GM12891 (cell line): Measurements from ENCODE around the gene NACC2.
"Not testable (repeated sequence)": the region's sequence is repeated elsewhere in the genome, so short reads cannot be mapped to it uniquely, and the experiment has no call there.

ENCODE experiments used
- DNase-seq: peaks from one replicate; pipeline ENCODE4 v3.0.0; 2011; ENCODE audit warnings: low spot score; ENCODE audit not compliant: insufficient read length
- FAIRE-seq: peaks from 2 replicates; lab custom pipeline; 2011; peaks lifted over from hg19 to GRCh38; lab: Jason Lieb, UNC
- PAX5 ChIP-seq: IDR thresholded peaks from 2 replicates; pipeline ENCODE4 v1.6.1; 2011; ENCODE audit warnings: low read length, moderate library complexity, mild to moderate bottlenecking; ENCODE audit not compliant: insufficient read depth, severe bottlenecking
- POLR2A ChIP-seq: IDR thresholded peaks from 2 replicates; pipeline ENCODE4 v1.6.1; 2011; ENCODE audit warnings: low read depth, low read length, control low read depth
- POLR2AphosphoS5 ChIP-seq: IDR thresholded peaks from 2 replicates; pipeline ENCODE4 v1.6.1; 2011; ENCODE audit warnings: low read depth, low read length, control low read depth
- POU2F2 ChIP-seq: IDR thresholded peaks from 2 replicates; pipeline ENCODE4 v1.6.1; 2011; ENCODE audit warnings: low read depth, mild to moderate bottlenecking, control low read depth, low read length, moderate library complexity
- SPI1 ChIP-seq: IDR thresholded peaks from 2 replicates; pipeline ENCODE4 v1.6.1; 2011; ENCODE audit warnings: low read depth, low read length, control low read depth
- TAF1 ChIP-seq: IDR thresholded peaks from 2 replicates; pipeline ENCODE4 v1.6.1; 2011; ENCODE audit warnings: low read depth, low read length, control low read depth

Gene NACC2

DNA sequence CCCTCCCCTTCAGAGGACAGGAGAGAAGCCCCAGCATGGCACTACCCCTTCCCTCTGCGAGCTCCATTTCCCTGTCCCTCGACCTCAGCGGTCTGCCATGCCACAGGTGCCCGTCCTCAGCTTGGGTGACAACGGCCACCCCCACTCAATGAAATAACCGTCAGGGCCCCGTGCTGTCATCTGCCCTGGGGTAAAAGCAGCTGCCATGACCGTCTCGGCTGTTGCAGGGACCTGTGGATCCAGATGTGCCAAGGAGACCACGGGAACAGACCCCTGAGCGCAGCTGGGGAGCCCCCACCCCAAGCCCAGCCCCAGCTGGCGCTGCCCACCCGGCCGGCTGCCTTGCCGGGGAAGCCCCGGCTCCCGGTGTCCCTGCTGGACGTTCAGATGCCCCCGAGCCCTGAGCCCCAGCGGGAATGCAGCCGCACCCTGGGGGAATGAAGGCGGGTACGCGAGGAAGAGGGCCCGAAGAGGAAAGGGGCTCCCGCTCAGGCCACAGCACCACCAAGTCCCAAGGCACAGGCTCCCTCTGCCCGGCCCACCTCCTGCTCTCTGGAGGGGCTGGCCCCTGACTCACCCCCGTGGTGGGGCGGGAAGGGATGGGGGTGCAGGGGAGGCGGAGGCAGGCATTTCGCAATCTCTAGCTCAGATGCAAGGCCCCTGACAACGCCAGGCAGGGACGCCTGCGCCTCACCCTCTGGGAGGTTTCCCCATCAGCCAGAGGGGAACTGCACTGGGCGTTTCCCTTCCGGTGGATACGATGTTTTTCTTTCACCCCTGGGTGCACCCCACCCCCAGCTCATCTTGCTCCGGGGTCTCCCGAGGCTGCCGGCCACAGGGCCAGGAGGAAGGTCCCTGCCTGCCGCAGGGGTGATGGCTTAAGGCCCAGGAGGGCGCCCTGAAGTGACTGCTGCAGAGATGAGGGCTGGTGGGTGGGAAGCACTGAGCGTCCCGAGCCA is 49.2 kb downstream of the NACC2 start:
- no peak for FAIRE-seq
- DNase-seq = peak; percentile 12
- TF ChIP-seq SPI1 = no peak
- TF ChIP-seq PAX5 = no peak
- no peak for TF ChIP-seq TAF1
- TF ChIP-seq POLR2A = no peak
- TF ChIP-seq POLR2AphosphoS5 = no peak
- no peak for TF ChIP-seq POU2F2

DNA sequence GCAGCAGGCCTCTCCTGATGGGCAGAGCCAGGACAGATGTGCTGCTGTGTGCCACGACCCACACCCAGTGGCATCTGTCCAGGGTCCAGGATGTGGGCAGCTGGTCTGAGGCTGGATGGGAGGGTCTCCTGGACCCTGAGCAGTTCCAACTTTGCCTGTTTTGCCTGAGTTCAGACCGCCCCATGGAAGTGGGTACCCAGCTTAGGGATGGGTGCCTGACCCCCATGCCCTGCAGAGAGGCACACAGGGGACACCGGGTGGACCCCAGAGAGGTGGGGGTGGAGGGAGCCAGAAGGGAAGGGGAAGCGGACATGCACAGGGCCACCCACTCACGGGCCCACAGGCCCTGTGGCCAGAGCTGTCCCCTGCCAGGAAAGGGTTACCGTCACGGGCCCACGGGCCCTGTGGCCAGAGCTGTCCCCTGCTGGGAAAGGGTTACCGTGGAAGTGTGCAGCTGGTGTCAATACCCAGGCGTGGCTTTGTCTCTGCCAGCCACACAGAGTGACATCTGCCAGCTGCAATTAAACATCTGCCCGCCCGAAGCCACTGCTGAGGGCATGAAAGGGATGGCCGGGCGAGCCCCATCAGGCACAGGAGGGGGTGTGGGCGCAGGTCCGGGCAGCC is 50.0 kb downstream of the NACC2 start:
- no peak for TF ChIP-seq PAX5
- peak; percentile 13 for DNase-seq
- FAIRE-seq = no peak

DNA sequence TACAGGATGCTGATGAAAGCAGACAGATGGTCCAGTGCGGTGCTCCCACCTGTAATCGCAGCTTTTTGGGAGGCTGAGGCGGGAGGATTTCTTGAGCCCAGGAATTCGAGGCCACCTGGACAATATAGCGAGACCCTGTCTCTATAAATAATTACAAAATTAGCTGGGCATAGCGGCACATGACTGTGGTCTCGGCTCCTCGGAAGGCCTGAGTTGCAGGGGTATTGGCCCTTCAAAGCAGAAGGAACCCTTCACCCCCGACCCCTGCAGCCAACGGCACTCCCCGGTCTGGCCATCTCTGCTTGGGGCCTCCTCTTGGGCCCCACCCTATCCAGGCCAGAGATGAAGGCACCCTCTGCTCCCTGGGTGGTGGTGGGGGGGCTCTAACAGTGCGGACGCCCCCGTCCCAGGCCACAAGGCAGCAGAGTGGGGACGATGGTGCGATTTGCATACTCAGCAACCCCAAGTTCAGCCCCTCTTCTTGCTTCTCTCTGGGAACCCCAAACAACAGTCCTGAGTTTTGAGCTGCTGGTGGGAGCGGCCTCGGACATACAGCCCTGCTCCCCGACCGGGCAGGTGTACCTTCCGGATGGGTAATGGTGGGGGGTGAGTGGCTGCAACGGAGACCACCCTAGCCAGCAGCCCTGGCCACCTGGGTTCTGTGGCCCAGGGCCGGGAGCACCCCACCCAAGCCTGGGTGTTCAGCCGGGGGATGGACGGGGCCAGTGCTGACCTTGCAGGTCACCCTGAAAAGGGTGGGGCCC is 50.7 kb downstream of the NACC2 start:
- FAIRE-seq (no peak), DNase-seq (no peak)
- TF ChIP-seq POLR2A (no peak), SPI1 (no peak), POU2F2 (no peak), TAF1 (no peak), POLR2AphosphoS5 (no peak), PAX5 (no peak)

DNA sequence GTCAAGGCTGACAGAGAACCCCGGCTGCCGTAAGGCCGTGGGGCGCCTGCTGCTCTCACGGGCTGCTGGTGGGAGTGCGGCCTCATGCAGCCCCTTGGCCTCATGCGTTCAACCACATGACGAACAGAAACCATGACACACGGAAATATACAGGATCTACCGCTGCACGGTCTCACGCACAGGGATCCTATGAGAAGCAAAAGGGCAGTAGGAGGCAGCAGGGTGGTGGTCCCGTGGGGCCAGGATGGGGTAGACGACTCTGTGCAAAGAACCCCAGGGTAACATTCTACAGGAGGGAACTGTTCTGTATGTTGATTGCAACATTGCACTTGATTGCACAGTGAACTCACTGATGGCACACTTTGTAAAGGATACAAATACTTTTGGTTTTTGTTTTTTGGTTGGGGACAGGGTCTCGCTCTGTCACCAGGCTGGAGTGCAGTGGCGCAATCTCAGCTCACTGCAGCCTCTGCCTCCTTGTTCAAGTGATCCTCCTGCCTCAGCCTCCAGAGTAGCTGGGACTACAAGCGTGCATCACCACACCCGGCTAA is 51.6 kb downstream of the NACC2 start:
- DNase-seq = no peak
- FAIRE-seq = no peak
- TF ChIP-seq SPI1 = no peak
- no peak for TF ChIP-seq TAF1
- no peak for TF ChIP-seq PAX5
- TF ChIP-seq POLR2A = no peak
- no peak for TF ChIP-seq POLR2AphosphoS5
- no peak for TF ChIP-seq POU2F2

DNA sequence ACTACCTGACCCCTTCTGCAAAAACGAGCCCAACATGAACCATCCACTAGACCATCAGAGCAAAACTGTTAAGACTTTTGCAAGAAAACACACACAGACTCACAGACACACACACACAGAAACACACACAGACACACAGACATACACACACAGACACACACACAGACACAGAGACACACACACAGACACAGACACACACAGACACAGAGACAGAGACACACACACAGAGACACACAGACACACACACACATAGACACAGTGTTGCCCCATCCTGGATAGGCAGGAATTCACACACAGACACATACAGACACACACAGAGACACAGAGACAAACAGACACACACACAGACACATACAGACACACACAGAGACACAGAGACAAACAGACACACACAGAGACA is 52.5 kb downstream of the NACC2 start:
- FAIRE-seq (no peak), DNase-seq (no peak)
- no peak for TF ChIP-seq POLR2A
- no peak for TF ChIP-seq POLR2AphosphoS5
- TF ChIP-seq POU2F2 = no peak
- TF ChIP-seq TAF1 = no peak
- no peak for TF ChIP-seq SPI1
- no peak for TF ChIP-seq PAX5

DNA sequence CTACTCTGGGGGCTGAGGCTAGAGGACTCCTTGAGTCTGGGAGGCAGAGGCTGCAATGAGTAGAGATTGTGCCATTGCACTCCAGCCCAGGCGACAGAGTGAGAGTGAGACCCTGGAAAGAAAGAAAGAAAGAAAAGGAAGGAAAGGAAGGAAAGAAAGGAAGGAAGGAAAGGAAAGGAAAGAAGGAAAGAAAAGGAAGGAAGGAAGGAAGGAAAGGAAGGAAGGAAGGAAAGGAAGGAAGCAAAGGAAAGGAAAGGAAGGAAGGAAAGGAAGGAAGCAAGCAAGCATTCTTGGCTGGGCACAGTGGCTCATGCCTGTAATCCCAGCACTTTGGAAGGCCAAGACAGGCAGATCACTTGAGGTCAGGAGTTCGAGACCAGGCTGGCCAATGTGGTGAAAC is 54.2 kb downstream of the NACC2 start:
- not testable (repeated sequence) for FAIRE-seq, DNase-seq

DNA sequence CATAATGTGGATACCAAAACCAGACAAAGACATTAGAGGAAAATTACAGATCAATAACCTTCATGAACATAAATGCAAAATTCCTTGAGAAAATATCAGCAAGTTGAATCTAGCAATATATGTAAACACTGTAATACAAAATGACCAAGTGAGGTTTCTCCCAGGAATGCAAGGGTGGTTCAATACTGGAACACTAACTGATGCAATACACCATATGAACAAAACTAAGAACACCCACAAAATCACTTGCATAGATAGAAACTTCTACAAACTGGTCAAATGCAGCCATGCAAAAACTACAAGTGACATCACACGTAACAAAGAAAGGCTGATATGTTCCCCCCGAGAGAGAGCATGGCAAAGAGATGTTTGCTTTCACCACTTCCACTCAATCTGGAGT is 55.6 kb downstream of the NACC2 start:
- DNase-seq (no peak), FAIRE-seq (no peak)
- no peak for TF ChIP-seq PAX5
- no peak for TF ChIP-seq TAF1
- TF ChIP-seq POU2F2 = no peak

DNA sequence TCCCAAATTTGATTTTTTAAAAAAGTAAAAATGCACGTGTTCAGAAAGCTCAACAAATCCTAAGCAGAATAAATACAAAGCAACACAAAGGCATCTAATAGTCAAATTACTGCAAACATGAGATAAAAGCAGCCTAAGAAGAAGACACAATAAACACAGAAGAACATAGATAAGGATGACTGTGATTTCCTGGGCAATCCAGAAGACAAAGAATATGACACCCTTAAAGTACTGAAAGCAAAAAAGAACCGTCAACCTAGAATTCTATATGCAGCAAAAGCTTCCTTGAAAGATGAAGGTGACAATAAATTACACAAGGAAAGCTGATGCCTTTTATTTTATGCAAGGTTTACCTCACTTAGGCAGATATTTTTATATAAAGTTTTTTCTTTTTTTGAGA is 58.2 kb downstream of the NACC2 start:
- no peak for FAIRE-seq
- no peak for TF ChIP-seq TAF1
- no peak for TF ChIP-seq POLR2A
- no peak for TF ChIP-seq POU2F2
- TF ChIP-seq POLR2AphosphoS5 = no peak
- no peak for TF ChIP-seq SPI1
- TF ChIP-seq PAX5 = no peak
- DNase-seq = no peak

DNA sequence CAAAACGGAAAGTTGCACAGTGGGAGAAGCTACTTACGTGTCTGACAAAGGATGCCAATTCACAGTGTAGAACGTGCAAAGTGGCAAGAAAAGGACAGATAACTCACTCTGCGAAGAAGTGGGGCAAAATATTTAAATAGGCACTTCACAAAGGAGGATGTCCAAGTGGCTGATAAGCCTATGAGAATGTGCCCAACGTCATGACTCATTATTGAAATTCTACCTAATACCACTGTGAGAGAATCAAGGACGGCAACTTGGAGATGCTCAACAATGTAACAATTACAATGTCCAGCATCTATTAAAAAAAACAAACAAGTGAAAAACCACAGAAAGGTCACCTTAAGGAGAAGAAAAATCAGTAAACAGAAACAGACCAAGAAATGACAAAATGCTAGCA is 59.0 kb downstream of the NACC2 start:
- DNase-seq (no peak), FAIRE-seq (no peak)
- TF ChIP-seq SPI1 = no peak
- TF ChIP-seq TAF1 = no peak
- no peak for TF ChIP-seq POU2F2
- TF ChIP-seq PAX5 = no peak
- no peak for TF ChIP-seq POLR2A
- TF ChIP-seq POLR2AphosphoS5 = no peak
